AG09309 (cell line): ENCODE results near the gene YEATS2.
"Not testable (repeated sequence)": the region's sequence is repeated elsewhere in the genome, so short reads cannot be mapped to it uniquely, and the experiment has no call there.

Source experiments
- DNase-seq: peaks from one replicate; pipeline ENCODE4 v3.0.0-alpha.2; 2010; ENCODE audit warnings: low read depth
- H3K4me3 ChIP-seq: 2 replicates; pipeline ENCODE4 v1.5.1; 2011; ENCODE audit warnings: mild to moderate bottlenecking, low read depth, low read length, moderate library complexity; ENCODE audit not compliant: control insufficient read depth
- TF ChIP-seq, protein P1 (sequence below): IDR thresholded peaks from 2 replicates; pipeline ENCODE4 v1.5.1; 2011; ENCODE audit warnings: mild to moderate bottlenecking, low read depth, low read length, inconsistent platforms; ENCODE audit not compliant: insufficient read depth, control insufficient read depth; ENCODE audit errors: missing control alignments

The YEATS2 gene

DNA sequence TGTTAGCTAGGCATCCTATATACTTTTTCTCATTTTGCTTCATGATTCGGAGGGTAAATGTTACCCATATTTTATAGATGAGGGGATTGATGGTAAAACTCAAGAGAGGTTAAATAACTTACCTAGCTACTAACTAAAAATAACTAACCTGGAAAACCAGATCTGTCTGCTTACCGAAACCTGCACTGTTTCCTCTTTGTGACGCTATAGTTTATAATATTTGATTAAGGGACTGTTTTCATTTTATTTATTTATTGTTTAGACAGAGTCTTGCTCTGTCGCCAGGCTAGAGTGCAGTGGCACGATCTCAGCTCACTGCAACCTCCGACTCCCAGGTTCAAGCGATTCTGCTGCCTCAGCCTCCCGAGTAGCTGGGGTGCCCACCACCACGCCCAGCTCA lies 71.9 kb downstream of the YEATS2 start:
- no peak overlapping the region for H3K4me3 ChIP-seq
- DNase-seq = no peak
- TF ChIP-seq, protein P1, sequence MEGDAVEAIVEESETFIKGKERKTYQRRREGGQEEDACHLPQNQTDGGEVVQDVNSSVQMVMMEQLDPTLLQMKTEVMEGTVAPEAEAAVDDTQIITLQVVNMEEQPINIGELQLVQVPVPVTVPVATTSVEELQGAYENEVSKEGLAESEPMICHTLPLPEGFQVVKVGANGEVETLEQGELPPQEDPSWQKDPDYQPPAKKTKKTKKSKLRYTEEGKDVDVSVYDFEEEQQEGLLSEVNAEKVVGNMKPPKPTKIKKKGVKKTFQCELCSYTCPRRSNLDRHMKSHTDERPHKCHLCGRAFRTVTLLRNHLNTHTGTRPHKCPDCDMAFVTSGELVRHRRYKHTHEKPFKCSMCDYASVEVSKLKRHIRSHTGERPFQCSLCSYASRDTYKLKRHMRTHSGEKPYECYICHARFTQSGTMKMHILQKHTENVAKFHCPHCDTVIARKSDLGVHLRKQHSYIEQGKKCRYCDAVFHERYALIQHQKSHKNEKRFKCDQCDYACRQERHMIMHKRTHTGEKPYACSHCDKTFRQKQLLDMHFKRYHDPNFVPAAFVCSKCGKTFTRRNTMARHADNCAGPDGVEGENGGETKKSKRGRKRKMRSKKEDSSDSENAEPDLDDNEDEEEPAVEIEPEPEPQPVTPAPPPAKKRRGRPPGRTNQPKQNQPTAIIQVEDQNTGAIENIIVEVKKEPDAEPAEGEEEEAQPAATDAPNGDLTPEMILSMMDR = no peak

DNA sequence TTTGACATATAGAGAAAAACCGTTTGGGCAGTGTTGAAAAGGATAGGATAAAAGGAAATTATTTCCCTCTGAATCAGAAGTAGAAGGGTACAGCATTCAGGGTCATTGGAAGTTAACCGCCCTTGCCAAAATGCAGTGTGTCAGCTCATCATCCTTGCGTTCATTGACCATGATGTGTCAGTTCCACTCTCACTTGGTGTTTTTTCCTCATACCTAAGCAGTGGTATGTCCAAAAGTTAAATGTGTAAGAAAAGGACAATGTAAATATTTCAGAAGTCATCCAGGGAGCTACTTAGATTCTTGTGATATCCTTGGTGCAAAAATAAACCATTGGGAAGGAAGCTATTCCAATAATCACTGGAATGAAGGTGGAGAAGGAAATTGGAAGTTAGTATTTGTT lies 77.0 kb downstream of the YEATS2 start:
- no peak overlapping the region for H3K4me3 ChIP-seq
- no peak for DNase-seq
- TF ChIP-seq, protein P1 = no peak

DNA sequence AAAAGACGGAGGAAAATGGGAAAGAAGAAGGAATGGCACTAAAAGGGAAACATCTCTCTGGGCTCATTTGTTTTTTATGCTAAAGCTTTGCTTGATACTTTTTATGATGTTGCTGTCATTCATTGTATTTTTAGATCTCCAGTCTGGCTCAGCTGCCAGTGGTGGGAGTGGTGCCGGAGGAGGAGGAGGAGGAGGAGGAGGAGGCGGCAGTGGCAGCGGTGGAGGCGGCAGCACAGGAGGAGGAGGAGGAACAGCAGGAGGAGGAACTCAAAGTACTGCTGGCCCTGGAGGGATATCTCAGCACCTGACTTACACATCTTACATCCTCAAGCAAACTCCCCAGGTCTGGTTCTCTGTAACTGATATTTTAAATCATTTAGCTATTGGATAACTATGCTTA lies 78.2 kb downstream of the YEATS2 start:
- DNase-seq = no peak
- no peak overlapping the region for H3K4me3 ChIP-seq
- TF ChIP-seq, protein P1 = no peak

DNA sequence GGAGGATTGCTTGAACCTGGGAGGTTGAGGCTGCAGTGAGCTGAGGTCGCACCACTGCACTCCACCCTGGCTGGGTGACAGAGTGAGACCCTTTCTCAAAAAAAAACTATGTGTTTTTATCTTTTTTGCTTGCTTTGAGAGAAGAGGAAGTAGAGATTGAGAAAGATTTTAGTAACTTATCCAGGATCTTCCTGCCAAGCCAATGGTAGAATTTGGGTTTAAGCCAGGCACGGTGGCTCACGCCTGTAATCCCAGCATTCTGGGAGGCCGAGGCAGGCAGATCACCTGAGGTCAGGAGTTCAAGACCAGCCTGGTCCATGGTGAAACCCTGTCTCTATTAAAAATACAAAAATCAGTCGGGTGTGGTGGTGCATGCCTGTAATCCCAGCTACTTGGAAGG lies 78.9 kb downstream of the YEATS2 start:
- H3K4me3 ChIP-seq, DNase-seq: not testable (repeated sequence)

DNA sequence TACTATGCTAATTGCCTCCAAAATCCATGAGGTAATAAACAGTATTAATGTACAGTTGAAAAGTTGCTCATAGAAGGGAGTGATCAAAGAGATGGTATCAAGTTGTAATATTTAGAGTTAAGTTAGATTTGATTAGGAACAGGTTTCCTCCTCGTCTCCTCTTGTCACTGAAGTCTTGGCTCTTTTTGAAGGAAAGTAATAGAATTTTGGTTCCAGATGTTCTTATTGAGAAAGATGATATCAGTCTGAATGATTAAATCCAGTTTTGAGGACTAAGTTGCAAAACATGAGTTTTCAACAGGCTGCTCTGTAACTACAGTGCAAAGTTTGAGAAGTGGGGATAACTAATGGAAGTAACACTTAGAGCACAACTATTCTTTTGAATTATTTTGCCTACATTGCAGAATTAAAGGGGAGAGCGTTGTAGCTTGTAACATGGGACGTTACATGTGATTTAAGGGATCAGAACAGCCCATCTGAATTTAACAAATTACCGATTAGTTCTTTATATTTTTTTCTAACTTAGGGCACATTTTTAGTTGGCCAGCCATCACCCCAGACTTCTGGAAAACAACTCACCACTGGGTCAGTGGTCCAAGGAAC lies 79.5 kb downstream of the YEATS2 start:
- DNase-seq = no peak
- TF ChIP-seq, protein P1 = no peak
- H3K4me3 ChIP-seq = no peak overlapping the region

DNA sequence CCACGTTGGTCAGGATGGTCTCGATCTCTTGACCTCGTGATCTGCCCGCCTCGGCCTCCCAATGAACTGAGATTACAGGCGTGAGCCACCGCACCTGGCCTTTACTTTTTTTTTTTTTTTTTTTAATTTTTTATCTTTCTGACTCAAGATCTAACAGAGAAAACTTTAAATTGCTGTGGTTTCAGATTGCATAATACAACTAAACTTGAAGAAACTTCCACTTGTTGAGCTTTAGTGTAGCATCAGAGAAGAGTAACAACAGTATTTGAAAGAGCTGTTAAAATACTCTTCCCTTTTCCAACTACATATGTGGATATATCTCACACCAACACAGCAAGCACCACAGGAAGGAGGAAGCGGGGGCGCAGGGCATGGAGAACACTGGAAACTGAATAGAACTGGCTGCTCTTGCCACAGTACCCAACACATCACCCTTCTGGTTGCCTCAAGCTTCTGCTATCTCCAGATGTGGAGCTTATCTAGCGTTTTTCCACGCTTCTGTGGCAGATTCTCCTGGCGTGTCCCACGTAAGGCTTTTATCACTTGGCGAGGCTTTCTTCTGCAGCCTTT lies 82.4 kb downstream of the YEATS2 start:
- H3K4me3 ChIP-seq = no peak overlapping the region
- TF ChIP-seq, protein P1 = no peak
- no peak for DNase-seq

DNA sequence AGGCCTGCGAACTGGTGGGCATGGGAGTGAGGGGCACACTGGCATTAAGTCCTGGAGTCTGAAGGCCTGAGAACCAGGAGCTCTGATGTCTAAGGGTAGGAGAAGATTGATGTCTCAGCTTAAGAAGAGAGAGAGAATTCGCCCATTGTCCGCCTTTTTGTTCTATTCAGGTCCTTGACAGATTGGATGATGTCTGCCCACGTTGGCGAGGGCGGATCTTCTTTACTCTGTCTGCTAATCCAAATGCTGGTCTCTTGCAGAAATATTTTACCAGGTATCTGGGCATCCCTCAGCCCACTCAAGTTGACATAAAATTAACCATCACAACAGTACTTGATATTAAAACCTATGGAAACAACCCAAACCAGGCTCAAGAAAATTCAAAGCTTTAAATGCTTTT lies 83.6 kb downstream of the YEATS2 start:
- TF ChIP-seq, protein P1 = no peak
- no peak overlapping the region for H3K4me3 ChIP-seq
- no peak for DNase-seq
